ENCODE results near the gene MUC5B. TPM values are rescaled to one million over a fixed set of nuclear protein-coding genes. Genes with fewer than 3 reads are reported as not detected.

MUC5B gene
- total and polyA plus RNA-seq, 4 donors = 0.17 to 0.95 (median 0.50) TPM; not detected in 1

DNA sequence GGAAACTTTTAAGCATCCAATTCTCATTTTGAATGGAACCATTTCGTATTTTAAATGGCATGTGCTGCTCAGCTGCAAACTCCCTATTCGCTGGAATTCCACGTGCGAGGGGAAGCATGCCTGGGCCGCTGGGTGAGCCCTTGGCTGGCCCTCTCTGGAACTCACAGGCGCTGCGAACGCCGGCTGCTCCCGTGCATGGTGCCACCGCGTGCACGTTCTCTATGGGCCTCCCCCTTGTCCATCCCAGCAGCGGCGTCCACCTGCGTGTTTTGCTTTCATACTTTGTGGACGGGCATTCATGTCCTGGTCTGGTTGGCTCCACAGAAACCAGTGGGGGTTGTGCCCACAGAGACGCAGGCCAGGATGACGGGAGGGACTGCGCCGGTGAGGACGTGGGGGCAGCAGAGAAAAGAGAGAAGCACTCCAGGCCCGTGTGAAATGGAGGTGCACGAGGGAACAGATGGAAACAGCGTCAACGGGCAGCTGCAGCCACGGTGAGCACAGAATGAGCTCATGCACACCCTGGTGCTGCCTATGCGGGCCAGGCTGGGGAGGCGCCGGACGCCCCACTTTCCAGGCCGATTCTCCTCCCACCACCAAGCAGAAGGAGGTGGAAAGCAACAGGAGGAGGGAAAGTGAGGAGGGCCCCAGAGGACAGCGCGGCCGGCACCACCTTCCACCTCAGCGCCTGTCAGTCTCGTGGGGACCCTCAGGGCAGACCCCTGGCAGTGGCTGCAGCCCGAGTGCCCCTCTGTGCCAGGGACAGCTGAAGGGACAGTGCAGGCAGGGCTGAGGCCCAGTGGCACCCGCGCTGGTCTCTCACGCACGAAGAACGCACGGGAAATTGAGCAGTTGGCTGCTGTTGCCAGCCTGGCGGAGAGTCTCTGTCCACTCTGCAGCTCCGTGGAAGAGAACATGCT lies 57.5 kb downstream of the MUC5B start:
- TF ChIP-seq YY1 (IDR thresholded peaks at IDR 0.05) (no peak), GABPA (IDR thresholded peaks at IDR 0.05 in 1 of 2, conservative IDR thresholded peaks at IDR 0.05 in 1 of 2) (no peak), RAD21 (IDR thresholded peaks at IDR 0.05) (no peak), REST (IDR thresholded peaks at IDR 0.05) (no peak), RXRA (IDR thresholded peaks at IDR 0.05) (no peak), FOXA1 (IDR thresholded peaks at IDR 0.05) (no peak), NR2F2 (IDR thresholded peaks at IDR 0.05) (no peak), JUND (IDR thresholded peaks at IDR 0.05) (no peak), FOXA2 (IDR thresholded peaks at IDR 0.05) (no peak), SP1 (IDR thresholded peaks at IDR 0.05) (no peak), HNF4A (conservative IDR thresholded peaks at IDR 0.05) (no peak), EGR1 (IDR thresholded peaks at IDR 0.05; ENCODE audit: low read depth in 2 of 2) (no peak), HNF4G (IDR thresholded peaks at IDR 0.05) (no peak)
- TF ChIP-seq, protein P1, sequence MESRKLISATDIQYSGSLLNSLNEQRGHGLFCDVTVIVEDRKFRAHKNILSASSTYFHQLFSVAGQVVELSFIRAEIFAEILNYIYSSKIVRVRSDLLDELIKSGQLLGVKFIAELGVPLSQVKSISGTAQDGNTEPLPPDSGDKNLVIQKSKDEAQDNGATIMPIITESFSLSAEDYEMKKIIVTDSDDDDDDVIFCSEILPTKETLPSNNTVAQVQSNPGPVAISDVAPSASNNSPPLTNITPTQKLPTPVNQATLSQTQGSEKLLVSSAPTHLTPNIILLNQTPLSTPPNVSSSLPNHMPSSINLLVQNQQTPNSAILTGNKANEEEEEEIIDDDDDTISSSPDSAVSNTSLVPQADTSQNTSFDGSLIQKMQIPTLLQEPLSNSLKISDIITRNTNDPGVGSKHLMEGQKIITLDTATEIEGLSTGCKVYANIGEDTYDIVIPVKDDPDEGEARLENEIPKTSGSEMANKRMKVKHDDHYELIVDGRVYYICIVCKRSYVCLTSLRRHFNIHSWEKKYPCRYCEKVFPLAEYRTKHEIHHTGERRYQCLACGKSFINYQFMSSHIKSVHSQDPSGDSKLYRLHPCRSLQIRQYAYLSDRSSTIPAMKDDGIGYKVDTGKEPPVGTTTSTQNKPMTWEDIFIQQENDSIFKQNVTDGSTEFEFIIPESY (IDR thresholded peaks at IDR 0.05) = no peak
- TF ChIP-seq, protein P2, sequence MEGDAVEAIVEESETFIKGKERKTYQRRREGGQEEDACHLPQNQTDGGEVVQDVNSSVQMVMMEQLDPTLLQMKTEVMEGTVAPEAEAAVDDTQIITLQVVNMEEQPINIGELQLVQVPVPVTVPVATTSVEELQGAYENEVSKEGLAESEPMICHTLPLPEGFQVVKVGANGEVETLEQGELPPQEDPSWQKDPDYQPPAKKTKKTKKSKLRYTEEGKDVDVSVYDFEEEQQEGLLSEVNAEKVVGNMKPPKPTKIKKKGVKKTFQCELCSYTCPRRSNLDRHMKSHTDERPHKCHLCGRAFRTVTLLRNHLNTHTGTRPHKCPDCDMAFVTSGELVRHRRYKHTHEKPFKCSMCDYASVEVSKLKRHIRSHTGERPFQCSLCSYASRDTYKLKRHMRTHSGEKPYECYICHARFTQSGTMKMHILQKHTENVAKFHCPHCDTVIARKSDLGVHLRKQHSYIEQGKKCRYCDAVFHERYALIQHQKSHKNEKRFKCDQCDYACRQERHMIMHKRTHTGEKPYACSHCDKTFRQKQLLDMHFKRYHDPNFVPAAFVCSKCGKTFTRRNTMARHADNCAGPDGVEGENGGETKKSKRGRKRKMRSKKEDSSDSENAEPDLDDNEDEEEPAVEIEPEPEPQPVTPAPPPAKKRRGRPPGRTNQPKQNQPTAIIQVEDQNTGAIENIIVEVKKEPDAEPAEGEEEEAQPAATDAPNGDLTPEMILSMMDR (IDR thresholded peaks at IDR 0.05; ENCODE audit: low read depth, low read length, missing input control) = no peak
- TF ChIP-seq, protein P3, sequence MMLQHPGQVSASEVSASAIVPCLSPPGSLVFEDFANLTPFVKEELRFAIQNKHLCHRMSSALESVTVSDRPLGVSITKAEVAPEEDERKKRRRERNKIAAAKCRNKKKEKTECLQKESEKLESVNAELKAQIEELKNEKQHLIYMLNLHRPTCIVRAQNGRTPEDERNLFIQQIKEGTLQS (IDR thresholded peaks at IDR 0.05) = no peak
- TF ChIP-seq, protein P4, sequence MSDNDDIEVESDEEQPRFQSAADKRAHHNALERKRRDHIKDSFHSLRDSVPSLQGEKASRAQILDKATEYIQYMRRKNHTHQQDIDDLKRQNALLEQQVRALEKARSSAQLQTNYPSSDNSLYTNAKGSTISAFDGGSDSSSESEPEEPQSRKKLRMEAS (IDR thresholded peaks at IDR 0.05) = no peak
- no peak overlapping the region for H3K4me3 ChIP-seq (ENCODE audit: low read depth in 1 of 3, low read length in 3 of 3)
- H3K27ac ChIP-seq (ENCODE audit: low read depth in 1 of 2, low read length in 2 of 2) = no peak overlapping the region
- H3K4me1 ChIP-seq (ENCODE audit: control insufficient read depth in 4 of 4, insufficient read depth in 4 of 4, low read length in 3 of 4) = peaks cover 0 to 3% (median 0%) of the 10 kb centered on the region in 4 donors
- no peaks in the 10 kb centered on the region for H3K27me3 ChIP-seq (ENCODE audit: control insufficient read depth in 4 of 4, insufficient read depth in 4 of 4, low read length in 3 of 4)
- no peak overlapping the region for H3K9ac ChIP-seq (ENCODE audit: low read depth in 1 of 2, low read length in 2 of 2)
- H3K36me3 ChIP-seq (ENCODE audit: control insufficient read depth in 4 of 4, insufficient read depth in 3 of 4, low read depth in 1 of 4, low read length in 3 of 4) = peaks cover 33 to 84% (median 35%) of the 10 kb centered on the region in 4 donors
- no peaks in the 10 kb centered on the region for H3K9me3 ChIP-seq (ENCODE audit: control insufficient read depth in 4 of 4, low read length in 3 of 4)
- WGBS = 96% methylated on average over 46 of the region's 46 CpGs
- DNase-seq (ENCODE audit: low spot score) = no peak

Measured in liver (tissue), 9 donors.